EH (cell line): ENCODE data around the gene LAPTM4A.

Experiments
- DNase-seq: peaks from one replicate; pipeline ENCODE4 v3.0.0-alpha.2; 2015; ENCODE audit warnings: low read depth

Gene LAPTM4A

GRCh38 chr2:20019747-20020146, 31.7 kb downstream of the LAPTM4A start:
- DNase-seq = no peak

- DNase-seq = no peak
Measured at GRCh38 chr2:20018601-20019152, 32.8 kb downstream of the LAPTM4A start.

GRCh38 chr2:20016346-20016745, 35.1 kb downstream of the LAPTM4A start:
- DNase-seq = no peak

GRCh38 chr2:20015482-20016083, 35.8 kb downstream of the LAPTM4A start:
- peak; percentile 69 for DNase-seq

GRCh38 chr2:20013126-20013849, 38.1 kb downstream of the LAPTM4A start:
- DNase-seq = no peak

- DNase-seq = peak; percentile 52
Measured at GRCh38 chr2:20012282-20013125, 38.9 kb downstream of the LAPTM4A start, which contains the start of gene MATN3. Gene MATN3, minus strand, starts transcription at chr2:20012668. Its CDS starts 37 bp downstream, at chr2:20012631.

GRCh38 chr2:20012032-20012281, 39.5 kb downstream of the LAPTM4A start:
- no peak for DNase-seq

GRCh38 chr2:20011276-20012031, 40.0 kb downstream of the LAPTM4A start:
- DNase-seq = no peak

- no peak for DNase-seq
Measured at GRCh38 chr2:20008703-20009102, 42.7 kb downstream of the LAPTM4A start.

- no peak for DNase-seq
Measured at GRCh38 chr2:20005891-20006470, 45.4 kb downstream of the LAPTM4A start.

GRCh38 chr2:20005067-20005627, 46.3 kb downstream of the LAPTM4A start:
- DNase-seq = no peak

- DNase-seq = no peak
Measured at GRCh38 chr2:20001361-20001863, 50.0 kb downstream of the LAPTM4A start.

GRCh38 chr2:19993731-19994130, 57.7 kb downstream of the LAPTM4A start:
- no peak for DNase-seq

GRCh38 chr2:19991895-19992294, 59.5 kb downstream of the LAPTM4A start:
- no peak for DNase-seq

GRCh38 chr2:19990416-19990728, 61.1 kb downstream of the LAPTM4A start:
- DNase-seq = no peak

- DNase-seq = peak; percentile 89
Measured at GRCh38 chr2:19989667-19990415, 61.6 kb downstream of the LAPTM4A start, which contains the start of gene WDR35. Gene WDR35, minus strand, starts transcription at chr2:19990105. Its CDS starts 90 bp downstream, at chr2:19990015.

GRCh38 chr2:19989342-19989666, 62.1 kb downstream of the LAPTM4A start:
- DNase-seq = no peak

- DNase-seq = peak; percentile 14
Measured at GRCh38 chr2:19988600-19988999, 62.8 kb downstream of the LAPTM4A start.

GRCh38 chr2:19987936-19988335, 63.5 kb downstream of the LAPTM4A start:
- no peak for DNase-seq
